Measurements from ENCODE around the gene MINDY3. TPM values are rescaled to one million over a fixed set of nuclear protein-coding genes. Genes with fewer than 3 reads are reported as not detected.

Gene MINDY3
- total RNA-seq, 2 donors from 2014 or later, result 29.6 to 32.2 TPM

- DNase-seq (ENCODE audit: low spot score), result no peak
- ATAC-seq (ENCODE audit: insufficient number of reproducible peaks, low FRiP score, low read depth), result no peak
- Histone ChIP-seq H3K27ac (peak overlapping the region in 1 of 2 donors; percentile 43), H3K4me3 (no peak overlapping the region), H3K4me1 (ENCODE audit: control insufficient read depth in 1 of 2, low read depth in 2 of 2) (peaks cover 23 to 37% of the 10 kb centered on the region in 2 donors), H3K9me3 (no peaks in the 10 kb centered on the region), H3K27me3 (replicated peaks; ENCODE audit: insufficient read depth) (no peaks in the 10 kb centered on the region), H3K36me3 (peaks cover 2% of the 10 kb centered on the region)
- TF ChIP-seq CTCF (IDR thresholded peaks at IDR 0.05), result no peak
Measured at GRCh38 chr10:15795036-15795792, 65.1 kb downstream of the MINDY3 start.

GRCh38 chr10:15794569-15794968, 65.7 kb downstream of the MINDY3 start:
- no peaks in the 10 kb centered on the region for H3K9me3 ChIP-seq
- H3K4me1 ChIP-seq (ENCODE audit: control insufficient read depth in 1 of 2, low read depth in 2 of 2), result peaks cover 23 to 43% of the 10 kb centered on the region in 2 donors
- no peaks in the 10 kb centered on the region for H3K27me3 ChIP-seq (replicated peaks; ENCODE audit: insufficient read depth)
- peak overlapping the region in 1 of 2 donors; percentile 94 for H3K27ac ChIP-seq
- DNase-seq (ENCODE audit: low spot score), result no peak
- no peak overlapping the region for H3K4me3 ChIP-seq
- ATAC-seq (ENCODE audit: insufficient number of reproducible peaks, low FRiP score, low read depth), result no peak
- TF ChIP-seq CTCF (IDR thresholded peaks at IDR 0.05), result no peak
- H3K36me3 ChIP-seq, result no peaks in the 10 kb centered on the region

GRCh38 chr10:15793664-15794063, 66.6 kb downstream of the MINDY3 start:
- peaks cover 32 to 52% of the 10 kb centered on the region in 2 donors for H3K4me1 ChIP-seq (ENCODE audit: control insufficient read depth in 1 of 2, low read depth in 2 of 2)
- ATAC-seq (ENCODE audit: insufficient number of reproducible peaks, low FRiP score, low read depth), result no peak
- no peaks in the 10 kb centered on the region for H3K9me3 ChIP-seq
- no peaks in the 10 kb centered on the region for H3K36me3 ChIP-seq
- H3K27ac ChIP-seq, result peak overlapping the region in 1 of 2 donors; percentile 94
- no peak overlapping the region for H3K4me3 ChIP-seq
- no peak for TF ChIP-seq CTCF (IDR thresholded peaks at IDR 0.05)
- DNase-seq (ENCODE audit: low spot score), result no peak
- H3K27me3 ChIP-seq (replicated peaks; ENCODE audit: insufficient read depth), result no peaks in the 10 kb centered on the region

GRCh38 chr10:15792777-15793176, 67.5 kb downstream of the MINDY3 start:
- TF ChIP-seq CTCF (IDR thresholded peaks at IDR 0.05), result no peak
- H3K27me3 ChIP-seq (replicated peaks; ENCODE audit: insufficient read depth), result no peaks in the 10 kb centered on the region
- H3K9me3 ChIP-seq, result no peaks in the 10 kb centered on the region
- peak overlapping the region; percentile 61 to 94 for H3K27ac ChIP-seq
- H3K4me3 ChIP-seq, result no peak overlapping the region
- no peak for DNase-seq (ENCODE audit: low spot score)
- H3K36me3 ChIP-seq, result no peaks in the 10 kb centered on the region
- no peak for ATAC-seq (ENCODE audit: insufficient number of reproducible peaks, low FRiP score, low read depth)
- peaks cover 37 to 61% of the 10 kb centered on the region in 2 donors for H3K4me1 ChIP-seq (ENCODE audit: control insufficient read depth in 1 of 2, low read depth in 2 of 2)

- H3K27ac ChIP-seq, result peak overlapping the region; percentile 88 to 94
- DNase-seq (ENCODE audit: low spot score) (peak; percentile 12), ATAC-seq (ENCODE audit: insufficient number of reproducible peaks, low FRiP score, low read depth) (no peak)
Measured at GRCh38 chr10:15791816-15792524, 68.3 kb downstream of the MINDY3 start.

More at GRCh38 chr10:15791816-15792524, 68.3 kb downstream of the MINDY3 start:
- no peaks in the 10 kb centered on the region for H3K9me3 ChIP-seq
- peaks cover 43 to 69% of the 10 kb centered on the region in 2 donors for H3K4me1 ChIP-seq (ENCODE audit: control insufficient read depth in 1 of 2, low read depth in 2 of 2)
- no peak overlapping the region for H3K4me3 ChIP-seq
- H3K27me3 ChIP-seq (replicated peaks; ENCODE audit: insufficient read depth), result no peaks in the 10 kb centered on the region
- H3K36me3 ChIP-seq, result no peaks in the 10 kb centered on the region
- no peak for TF ChIP-seq CTCF (IDR thresholded peaks at IDR 0.05)

All from thoracic aorta (tissue), 2 donors.